Neural progenitor cell (in vitro differentiated cells): ENCODE results near the gene MDM1.

Source experiments
- CTCF ChIP-seq: fragments of 200-600 bp; sonication (generic); IDR thresholded peaks from 2 replicates; pipeline ENCODE4 v1.5.1; 2017; ENCODE audit warnings: antibody characterized with exemption, mild to moderate bottlenecking
- EZH2 ChIP-seq: fragments of 200-600 bp; sonication (generic); IDR thresholded peaks from 2 replicates; pipeline ENCODE4 v1.6.1; 2017; ENCODE audit warnings: antibody characterized with exemption, mild to moderate bottlenecking, moderate library complexity
- EZH2phosphoT487 ChIP-seq: fragments of 200-600 bp; sonication (generic); IDR thresholded peaks from 2 replicates; pipeline ENCODE4 v1.6.1; 2017; ENCODE audit warnings: antibody characterized with exemption

- no peak for TF ChIP-seq EZH2
- TF ChIP-seq CTCF: no peak
- no peak for TF ChIP-seq EZH2phosphoT487
These were observed 38.8 kb downstream of the MDM1 start for GRCh38 chr12:68293347-68293746.
